Keratinocyte (primary cell): ENCODE data around the gene UTY. TPM values are rescaled to one million over a fixed set of nuclear protein-coding genes. Genes with fewer than 3 reads are reported as not detected.

ENCODE experiments used
- DNase-seq: peaks from one replicate; pipeline ENCODE4 v3.0.0-alpha.2; 2011; ENCODE audit warnings: low read depth, missing footprints, low spot score
- FAIRE-seq: peaks from 2 replicates; lab custom pipeline; 2011; peaks lifted over from hg19 to GRCh38; lab: Jason Lieb, UNC
- H2AFZ ChIP-seq: 2 replicates; pipeline ENCODE4 v1.6.0; 2012; ENCODE audit warnings: low read length, control low read depth, inconsistent platforms; ENCODE audit not compliant: control insufficient read depth
- H3K27ac ChIP-seq: 2 replicates; pipeline ENCODE4 v1.5.1; 2011; ENCODE audit warnings: low read length; ENCODE audit not compliant: control insufficient read depth, insufficient read depth
- H3K27me3 ChIP-seq: 3 replicates; pipeline ENCODE4 v1.6.0; 2011; ENCODE audit warnings: low read length; ENCODE audit not compliant: control insufficient read depth, insufficient read depth; ENCODE audit errors: extremely low read depth
- H3K36me3 ChIP-seq, 2 experiments: 2 replicates in 1 of 2; 3 replicates in 1 of 2; pipeline ENCODE4 v1.5.1; 2011; ENCODE audit warnings: low read length in 2 of 2, mild to moderate bottlenecking in 1 of 2; ENCODE audit not compliant: control insufficient read depth in 2 of 2, insufficient read depth in 2 of 2; ENCODE audit errors: extremely low read depth in 1 of 2
- H3K4me1 ChIP-seq: 3 replicates; pipeline ENCODE4 v1.5.1; 2011; ENCODE audit warnings: low read length; ENCODE audit not compliant: control insufficient read depth, insufficient read depth; ENCODE audit errors: extremely low read depth
- H3K4me2 ChIP-seq: 3 replicates; pipeline ENCODE4 v1.6.0; 2011; ENCODE audit warnings: low read depth, low read length; ENCODE audit not compliant: control insufficient read depth, insufficient read depth; ENCODE audit errors: extremely low read depth
- H3K4me3 ChIP-seq, 3 experiments: fragments of 200-600 bp in 1 of 3; sonication (generic) in 1 of 3; 2 replicates in 2 of 3; 3 replicates in 1 of 3; pipeline ENCODE4 v1.5.1; 2011 to 2016; ENCODE audit warnings: low read length in 3 of 3, mild to moderate bottlenecking in 3 of 3, control low read depth in 2 of 3, inconsistent platforms in 1 of 3, low read depth in 1 of 3, mixed read lengths in 1 of 3, mixed run types in 1 of 3, moderate library complexity in 1 of 3; ENCODE audit not compliant: control insufficient read depth in 2 of 3, insufficient read depth in 2 of 3; ENCODE audit errors: extremely low read depth in 1 of 3
- H3K79me2 ChIP-seq: 2 replicates; pipeline ENCODE4 v1.6.0; 2012; ENCODE audit warnings: low read length; ENCODE audit not compliant: control insufficient read depth, insufficient read depth
- H3K9ac ChIP-seq: 3 replicates; pipeline ENCODE4 v1.6.0; 2011; ENCODE audit warnings: low read length; ENCODE audit not compliant: control insufficient read depth, insufficient read depth; ENCODE audit errors: extremely low read depth
- H3K9me1 ChIP-seq: 3 replicates; pipeline ENCODE4 v1.6.0; 2011; ENCODE audit warnings: low read length; ENCODE audit not compliant: control insufficient read depth, insufficient read depth; ENCODE audit errors: extremely low read depth
- H3K9me3 ChIP-seq: 2 replicates; pipeline ENCODE4 v1.5.1; 2012; ENCODE audit warnings: low read depth, low read length; ENCODE audit not compliant: control insufficient read depth
- H4K20me1 ChIP-seq: 3 replicates; pipeline ENCODE4 v1.6.0; 2011; ENCODE audit warnings: low read length; ENCODE audit not compliant: control insufficient read depth, insufficient read depth; ENCODE audit errors: extremely low read depth
- EZH2 ChIP-seq: IDR thresholded peaks from one replicate; pipeline ENCODE4 v1.6.1; 2012; ENCODE audit warnings: inconsistent platforms, mild to moderate bottlenecking, low read length, moderate library complexity
- dilution Hi-C: fragments of 300-500 bp; cut with MboI; formaldehyde crosslinking; loops from one replicate; pipeline ENCODE4 v1.7.0; 2020; ENCODE audit warnings: low sequenced_read_pairs; ENCODE audit not compliant: extremely low pct_ligation_motif_present
- polyA plus RNA-seq, 5 experiments: library from polyadenylated mRNA; depleted of rRNA in 3 of 5; stranded (reverse) in 3 of 5; stranded (forward) in 1 of 5; unstranded in 1 of 5; fragments of >200 nt; gene quantifications; 1 replicate in 1 of 5; 2 replicates in 3 of 5; 3 replicates in 1 of 5; pipeline versions ENCODE4 v1.2.1 to v1.2.3, GENCODE V29; 2011 to 2012; ENCODE audit warnings: missing spikeins in 2 of 5, low read depth in 1 of 5, low replicate concordance in 1 of 5
- TF ChIP-seq, protein P1 (sequence below), 3 experiments: IDR thresholded peaks in 1 of 3; conservative IDR thresholded peaks in 1 of 3; optimal IDR thresholded peaks in 1 of 3; 2 replicates in 2 of 3; 3 replicates in 1 of 3; pipeline versions ENCODE3 to v1.5.1; 2011; ENCODE audit warnings: low read length in 3 of 3, mild to moderate bottlenecking in 3 of 3, moderate library complexity in 2 of 3, control low read depth in 1 of 3, inconsistent platforms in 1 of 3; ENCODE audit not compliant: insufficient read depth in 2 of 3; ENCODE audit errors: extremely low read depth in 1 of 3

Gene UTY
- polyA plus RNA-seq, 1 donor (not counting 4 experiments of a cell fraction or from before 2014, with no cell fraction given), result not detected

DNA sequence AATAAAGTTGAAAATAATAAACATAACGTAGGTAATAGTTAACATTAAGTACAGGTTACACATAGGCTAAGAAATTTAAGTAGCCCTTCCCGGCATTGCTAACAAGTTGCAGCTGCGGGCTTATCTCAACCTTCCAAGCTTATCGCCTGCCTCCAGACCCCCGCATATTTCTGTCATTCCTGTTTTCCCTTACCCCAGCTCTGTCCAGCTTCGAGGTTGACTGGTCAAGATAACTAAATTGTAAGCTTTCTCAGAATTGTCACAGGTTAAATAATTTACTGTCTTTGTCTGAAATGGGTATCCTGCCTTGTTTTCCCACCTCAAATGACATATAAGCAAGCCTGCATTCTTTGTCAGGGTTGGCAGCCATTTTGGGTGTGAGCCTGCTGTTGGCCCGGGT is 36.7 kb downstream of the UTY start:
- FAIRE-seq, result no peak
- dilution Hi-C loops, result no loop called here

DNA sequence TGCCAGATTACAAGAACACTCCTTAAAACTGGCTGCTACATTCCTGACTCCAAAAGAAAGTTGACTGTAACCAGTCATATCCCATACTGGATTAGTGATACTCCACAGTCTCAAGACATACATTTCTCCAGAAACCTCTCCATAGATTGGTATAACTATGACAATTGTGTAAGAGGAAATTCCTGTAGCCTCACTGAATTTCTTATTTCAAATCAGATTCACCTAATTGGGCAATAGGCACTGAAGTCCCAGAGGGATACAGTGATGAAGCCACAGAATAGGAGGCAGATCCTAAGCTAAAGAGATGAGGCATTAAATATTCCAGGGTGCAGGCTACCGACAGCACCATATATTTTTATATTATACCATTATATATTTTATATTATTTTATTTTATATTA is 39.0 kb downstream of the UTY start:
- dilution Hi-C loops, result no loop called here
- FAIRE-seq, result no peak
- H3K4me1 ChIP-seq, result no peaks in the 10 kb centered on the region
- no peaks in the 10 kb centered on the region for H3K36me3 ChIP-seq
- DNase-seq, result no peak
- H3K9me1 ChIP-seq, result no peaks in the 10 kb centered on the region
- H3K27ac ChIP-seq, result no peak overlapping the region
- no peak overlapping the region for H2AFZ ChIP-seq
- no peaks in the 10 kb centered on the region for H3K79me2 ChIP-seq
- H3K27me3 ChIP-seq, result no peaks in the 10 kb centered on the region
- H3K9me3 ChIP-seq, result no peaks in the 10 kb centered on the region
- H3K4me2 ChIP-seq, result no peak overlapping the region
- H3K4me3 ChIP-seq, result no peak overlapping the region
- no peak overlapping the region for H3K9ac ChIP-seq
- no peaks in the 10 kb centered on the region for H4K20me1 ChIP-seq
- TF ChIP-seq EZH2, result no peak
- TF ChIP-seq, protein P1, sequence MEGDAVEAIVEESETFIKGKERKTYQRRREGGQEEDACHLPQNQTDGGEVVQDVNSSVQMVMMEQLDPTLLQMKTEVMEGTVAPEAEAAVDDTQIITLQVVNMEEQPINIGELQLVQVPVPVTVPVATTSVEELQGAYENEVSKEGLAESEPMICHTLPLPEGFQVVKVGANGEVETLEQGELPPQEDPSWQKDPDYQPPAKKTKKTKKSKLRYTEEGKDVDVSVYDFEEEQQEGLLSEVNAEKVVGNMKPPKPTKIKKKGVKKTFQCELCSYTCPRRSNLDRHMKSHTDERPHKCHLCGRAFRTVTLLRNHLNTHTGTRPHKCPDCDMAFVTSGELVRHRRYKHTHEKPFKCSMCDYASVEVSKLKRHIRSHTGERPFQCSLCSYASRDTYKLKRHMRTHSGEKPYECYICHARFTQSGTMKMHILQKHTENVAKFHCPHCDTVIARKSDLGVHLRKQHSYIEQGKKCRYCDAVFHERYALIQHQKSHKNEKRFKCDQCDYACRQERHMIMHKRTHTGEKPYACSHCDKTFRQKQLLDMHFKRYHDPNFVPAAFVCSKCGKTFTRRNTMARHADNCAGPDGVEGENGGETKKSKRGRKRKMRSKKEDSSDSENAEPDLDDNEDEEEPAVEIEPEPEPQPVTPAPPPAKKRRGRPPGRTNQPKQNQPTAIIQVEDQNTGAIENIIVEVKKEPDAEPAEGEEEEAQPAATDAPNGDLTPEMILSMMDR (optimal IDR thresholded peaks at IDR 0.05 in 1 of 3, IDR thresholded peaks at IDR 0.05 in 1 of 3, conservative IDR thresholded peaks at IDR 0.05 in 1 of 3; ENCODE audit: extremely low read depth in 1 of 3, insufficient read depth in 2 of 3, low read length in 3 of 3), result no peak

More for the DNA sequence above, 36.7 kb downstream of the UTY start:
- H3K4me3 ChIP-seq, result no peak overlapping the region
- H3K9me1 ChIP-seq, result no peaks in the 10 kb centered on the region
- H2AFZ ChIP-seq, result no peak overlapping the region
- H3K27ac ChIP-seq, result no peak overlapping the region
- no peaks in the 10 kb centered on the region for H3K27me3 ChIP-seq
- H3K36me3 ChIP-seq, result no peaks in the 10 kb centered on the region
- H3K4me2 ChIP-seq, result no peak overlapping the region
- no peak for DNase-seq
- H3K4me1 ChIP-seq, result no peaks in the 10 kb centered on the region
- TF ChIP-seq, protein P1 (optimal IDR thresholded peaks at IDR 0.05 in 1 of 3, IDR thresholded peaks at IDR 0.05 in 1 of 3, conservative IDR thresholded peaks at IDR 0.05 in 1 of 3; ENCODE audit: extremely low read depth in 1 of 3, insufficient read depth in 2 of 3, low read length in 3 of 3), result no peak
- TF ChIP-seq EZH2, result no peak
- no peaks in the 10 kb centered on the region for H4K20me1 ChIP-seq
- no peak overlapping the region for H3K9ac ChIP-seq
- H3K79me2 ChIP-seq, result no peaks in the 10 kb centered on the region
- no peaks in the 10 kb centered on the region for H3K9me3 ChIP-seq
